Femur (tissue), 1 donor: ENCODE measurements around the gene MED4.
A peak's percentile ranks its signal among the peaks of the same experiment; 100 is the strongest.

Experiments
- DNase-seq: peaks from one replicate; pipeline ENCODE4 v3.0.0-alpha.2; 2017

The MED4 gene

GRCh38 chr13:48094781-48095502, at the start of gene MED4:
Gene MED4, minus strand, starts transcription at chr13:48095104. Its CDS starts 26 bp downstream, at chr13:48095078.
- peak; percentile 98 for DNase-seq

DNA sequence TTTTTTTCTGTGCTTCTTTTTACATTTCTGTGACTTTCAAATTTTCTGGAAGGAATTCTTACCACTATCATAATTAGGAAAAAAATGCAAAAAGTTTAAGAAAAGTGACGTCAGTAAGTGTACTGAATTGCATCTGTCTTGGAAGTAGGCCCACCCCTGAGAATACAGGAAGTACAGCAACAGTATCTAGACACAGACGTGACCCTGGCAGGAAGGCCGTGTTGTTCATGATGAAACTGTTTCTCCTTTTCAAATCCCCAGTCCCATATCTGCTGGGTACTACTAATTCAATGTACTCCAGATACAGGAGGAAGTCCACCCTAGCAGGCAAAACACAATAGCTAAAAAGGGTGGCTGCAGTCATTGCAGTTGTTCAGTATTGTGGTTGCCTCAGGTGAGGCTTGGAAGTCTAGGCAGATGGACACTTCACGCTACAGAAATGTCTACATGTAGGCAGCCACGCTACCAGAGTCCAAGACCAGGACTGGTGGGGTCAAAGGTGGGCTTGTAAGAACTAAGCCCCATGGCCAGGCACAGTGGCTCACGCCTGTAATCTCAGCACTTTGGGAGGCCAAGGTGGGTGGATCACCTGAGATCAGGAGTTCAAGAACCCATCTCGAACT, 49.6 kb upstream of the MED4 start:
- DNase-seq: peak; percentile 59

GRCh38 chr13:48142436-48142835, 47.5 kb upstream of the MED4 start:
- no peak for DNase-seq

DNA sequence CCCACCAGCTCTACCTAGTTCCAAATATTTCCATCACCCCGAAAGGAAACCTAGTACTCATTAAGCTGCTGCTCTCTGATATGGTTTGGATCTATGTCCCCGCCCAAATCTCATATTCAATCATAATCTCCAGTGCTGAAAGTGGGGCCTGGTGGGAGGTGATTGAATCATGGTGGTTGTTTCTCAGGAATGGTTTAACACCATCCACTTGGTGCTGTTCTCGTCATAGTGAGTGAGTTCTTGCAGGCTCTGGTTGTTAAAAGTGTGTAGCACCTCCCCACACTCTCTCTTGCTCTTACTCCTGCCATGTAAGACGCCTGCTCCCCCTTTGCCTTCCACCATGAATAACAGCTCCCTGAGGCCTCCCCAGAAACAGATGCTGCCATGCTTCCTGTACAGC, 43.4 kb upstream of the MED4 start:
- no peak for DNase-seq

GRCh38 chr13:48132961-48133360, 38.1 kb upstream of the MED4 start:
- DNase-seq: no peak

- no peak for DNase-seq
Measured at GRCh38 chr13:48131533-48131932, 36.6 kb upstream of the MED4 start.

GRCh38 chr13:48126944-48127830, 32.3 kb upstream of the MED4 start:
- DNase-seq: peak; percentile 63

DNA sequence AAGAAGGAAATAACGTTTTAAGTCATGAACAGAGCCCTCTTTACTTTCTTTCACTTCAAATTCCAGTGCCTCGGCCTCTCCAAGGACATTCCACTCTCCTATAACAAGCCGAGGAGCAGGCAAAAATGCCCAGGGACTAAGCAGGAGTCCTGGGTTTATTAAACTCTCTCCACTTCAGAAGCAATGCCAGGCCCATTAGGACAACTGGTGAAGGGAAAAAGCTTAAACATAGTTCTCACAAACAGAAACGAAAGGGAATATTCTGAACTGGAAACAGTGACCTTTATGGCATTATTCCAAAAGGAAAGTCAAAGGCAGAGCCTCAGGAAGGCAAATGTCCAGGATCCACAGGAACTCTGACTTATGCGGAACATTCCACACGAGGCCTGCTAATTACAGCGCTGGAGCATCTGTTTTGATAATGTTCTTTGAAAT, 30.9 kb upstream of the MED4 start:
- DNase-seq: peak; percentile 37

GRCh38 chr13:48123812-48124211, 28.9 kb upstream of the MED4 start:
- DNase-seq: no peak

DNA sequence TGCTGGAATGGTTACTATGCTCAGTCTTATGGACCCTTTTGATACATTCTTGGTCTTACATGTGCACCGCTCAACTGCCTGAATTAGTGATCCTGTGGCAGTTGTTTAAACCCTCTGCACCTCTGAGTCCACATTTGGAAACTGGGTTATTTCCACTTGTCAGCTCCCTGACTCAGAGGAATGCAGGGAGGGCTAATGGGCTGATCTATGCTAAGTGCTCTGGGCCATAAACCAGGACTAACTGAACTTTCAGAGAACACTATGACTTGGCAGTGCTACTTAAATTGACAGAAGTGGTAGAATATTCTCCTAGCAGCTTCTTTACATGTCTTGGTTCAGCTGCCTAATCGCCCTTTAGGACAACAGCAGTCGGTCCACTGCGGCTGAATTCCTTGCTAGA, 26.8 kb upstream of the MED4 start:
- DNase-seq: no peak

DNA sequence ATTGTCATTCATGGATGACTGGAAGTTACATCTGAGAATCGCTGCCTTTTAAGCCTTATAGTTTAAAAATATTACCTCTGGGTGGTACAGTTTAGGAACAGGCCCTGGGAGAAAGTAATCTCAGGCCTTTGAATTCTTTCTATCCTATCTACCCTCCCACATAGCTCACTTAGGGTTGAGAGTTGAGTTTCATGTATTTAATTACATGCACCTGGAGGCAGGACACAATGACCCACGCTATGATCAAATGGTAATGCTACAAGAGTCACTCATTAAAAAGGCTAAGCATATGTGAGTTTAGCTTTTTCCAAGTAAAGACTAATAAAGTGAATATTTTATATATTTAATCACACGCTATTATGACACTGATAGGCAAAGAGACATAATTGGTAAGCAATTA, 25.3 kb upstream of the MED4 start:
- DNase-seq: no peak

- DNase-seq: no peak
Measured at GRCh38 chr13:48118030-48118429, 23.1 kb upstream of the MED4 start.

- DNase-seq: no peak
Measured at GRCh38 chr13:48116808-48117207, 21.9 kb upstream of the MED4 start.

- DNase-seq: no peak
Measured at GRCh38 chr13:48113756-48114130, 18.8 kb upstream of the MED4 start.

DNA sequence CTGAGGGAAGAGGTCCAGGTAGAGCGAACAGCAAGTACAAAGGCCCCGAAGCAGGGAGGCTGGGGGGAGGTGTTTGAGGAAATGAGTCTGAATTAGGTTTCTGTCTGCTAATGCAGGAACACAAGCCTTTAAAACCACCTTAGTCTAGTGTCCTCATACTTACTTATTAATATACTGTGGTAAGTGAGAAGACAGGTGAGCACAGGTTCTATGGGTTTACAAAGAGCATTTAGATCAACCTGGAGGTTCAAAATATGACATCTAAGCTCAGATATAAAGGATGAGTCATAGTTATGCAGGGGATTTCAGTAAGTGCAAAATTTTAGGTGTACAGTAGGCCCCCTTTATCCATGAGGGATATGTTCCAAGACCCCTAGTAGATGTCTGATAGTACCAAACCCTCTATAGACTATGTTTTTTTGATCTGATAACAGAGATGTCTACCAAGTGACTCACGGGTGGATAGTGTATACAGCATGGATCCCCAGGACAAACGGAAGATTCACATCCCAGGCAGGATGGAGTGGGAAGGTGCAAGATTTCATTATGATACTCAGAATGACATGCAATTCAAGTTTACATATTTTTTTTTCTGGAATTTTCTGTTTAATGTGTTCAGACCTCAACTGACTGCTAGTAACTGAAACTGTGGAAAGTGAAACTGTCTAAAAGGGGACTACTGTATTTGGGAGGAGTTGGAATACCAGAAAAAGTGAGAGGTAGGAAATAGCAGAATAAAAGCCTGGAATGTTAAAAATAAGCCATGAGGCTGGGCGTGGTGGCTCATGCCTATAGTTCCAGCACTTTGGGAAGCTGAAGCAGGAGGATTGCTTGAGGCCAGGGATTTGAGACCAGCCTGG, 18.2 kb upstream of the MED4 start:
- no peak for DNase-seq

DNA sequence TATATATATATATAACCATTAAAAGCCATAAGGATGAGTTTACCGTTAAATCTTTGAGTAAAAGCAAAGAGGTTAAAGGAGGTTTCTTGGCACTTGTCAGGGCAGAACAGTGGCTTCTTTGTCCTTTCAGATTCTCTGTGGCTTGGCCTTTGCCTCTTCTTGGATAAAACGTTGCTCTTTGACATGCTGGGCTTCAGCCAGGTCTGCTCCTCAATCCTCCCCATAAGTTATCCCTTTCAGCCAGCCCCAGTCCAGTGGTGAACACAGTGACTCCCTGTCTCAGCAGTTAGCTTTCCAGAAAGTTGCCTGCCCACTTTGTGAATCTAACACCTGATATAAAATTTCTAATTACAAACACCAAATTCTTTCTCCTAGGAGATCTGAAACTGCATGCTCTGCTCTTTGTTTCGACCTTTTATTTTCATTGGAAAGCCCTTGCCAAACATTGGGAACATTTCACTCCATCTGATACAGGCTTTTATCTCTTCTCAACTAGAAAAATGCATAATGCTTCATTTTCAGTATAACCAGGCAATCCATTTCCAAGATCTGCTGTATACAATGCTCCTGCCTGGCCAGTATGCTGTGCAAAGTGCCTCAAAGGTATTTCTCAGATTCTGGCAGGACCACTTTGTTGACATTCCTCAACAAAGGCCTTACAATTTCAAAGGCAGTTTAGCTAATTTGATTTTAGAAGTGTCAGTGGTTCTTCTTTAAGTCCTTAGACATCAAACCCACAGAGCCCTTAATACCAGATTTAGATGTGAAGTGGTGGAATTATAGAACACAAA, 16.2 kb upstream of the MED4 start:
- DNase-seq: peak; percentile 44

DNA sequence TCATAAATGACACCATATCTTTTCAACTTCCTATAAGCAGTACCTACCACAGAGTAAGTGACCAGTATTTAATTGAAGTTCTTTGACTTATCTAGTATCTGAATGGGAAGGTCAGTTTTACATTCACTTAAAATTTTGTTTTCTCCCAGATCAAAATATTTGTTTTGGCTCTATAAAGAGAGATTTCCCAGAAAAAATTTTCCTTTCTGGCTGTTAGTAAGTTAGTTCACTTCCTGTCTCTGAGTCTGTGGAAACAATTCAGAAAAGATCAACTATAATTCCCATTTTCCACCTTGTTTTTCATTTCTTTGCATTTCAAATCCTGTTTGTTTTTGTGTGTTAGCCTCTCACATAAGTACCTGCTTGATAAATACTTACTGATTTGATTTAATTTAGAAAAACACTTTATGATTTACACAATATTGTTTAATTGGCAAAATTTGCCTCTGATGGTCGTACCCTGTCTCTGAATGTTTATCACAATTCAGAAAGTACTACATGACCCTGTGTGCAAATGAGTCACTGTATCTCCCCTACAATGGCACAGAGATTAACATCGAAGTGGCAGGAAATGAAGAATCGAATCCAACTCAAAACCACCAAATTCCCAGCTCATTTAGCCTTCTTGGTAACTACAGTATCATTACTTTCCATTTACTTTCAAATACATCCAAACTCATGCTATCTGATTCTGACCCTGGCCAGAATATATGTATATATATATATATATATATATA, 15.4 kb upstream of the MED4 start:
- DNase-seq: no peak

DNA sequence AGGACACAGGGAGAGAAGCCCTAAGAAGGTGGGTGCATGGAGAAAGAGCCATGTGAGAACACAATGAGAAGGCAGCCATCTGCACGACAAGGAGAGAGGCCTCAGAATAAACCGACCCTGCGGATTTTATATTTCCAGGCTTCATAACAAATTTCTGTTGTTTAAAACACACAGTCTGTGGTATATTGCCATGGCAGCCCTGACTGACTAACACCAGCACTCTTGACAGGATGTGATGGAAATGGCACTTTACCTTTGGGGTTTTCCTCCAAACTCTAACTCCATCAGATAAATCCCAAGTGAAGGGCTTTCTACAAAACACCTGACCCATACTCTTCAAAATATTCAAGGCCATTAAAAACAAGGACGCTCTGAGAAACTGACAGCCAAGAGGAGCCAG, 13.2 kb upstream of the MED4 start:
- no peak for DNase-seq

- DNase-seq: no peak
Measured at GRCh38 chr13:48097793-48098192, 2.9 kb upstream of the MED4 start.

DNA sequence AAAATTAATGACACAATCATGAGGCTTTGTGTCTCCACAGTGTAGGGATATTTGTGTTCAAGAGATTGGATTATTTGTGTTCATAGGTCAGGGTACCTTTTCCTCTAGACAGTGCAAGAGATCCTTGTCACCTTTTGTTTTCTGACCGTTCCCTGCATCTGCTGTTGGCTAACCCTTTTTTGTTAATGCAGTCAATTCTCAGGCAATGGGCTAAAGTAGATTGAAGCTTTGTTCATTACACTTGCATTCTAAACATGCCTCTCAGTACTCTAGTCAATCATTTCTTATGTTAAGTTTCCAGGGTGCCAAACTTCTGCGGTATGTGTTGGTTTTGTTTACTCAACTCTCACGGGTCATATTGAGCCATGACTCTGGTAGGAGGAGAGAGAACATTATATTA, 1.8 kb upstream of the MED4 start:
- DNase-seq: no peak

GRCh38 chr13:48094404-48094780, 512 bp downstream of the MED4 start:
- peak; percentile 24 for DNase-seq
